DOHH2 (cell line): ENCODE measurements around the gene TBC1D22A.

Experiments
- H3F3A ChIP-seq: fragments of 200-600 bp; sonication (generic), shearing (Covaris generic); 2 replicates; pipeline ENCODE4 v1.6.0; 2016; ENCODE audit warnings: antibody characterized with exemption, mild to moderate bottlenecking; ENCODE audit not compliant: control insufficient read depth, insufficient read depth
- H3K27ac ChIP-seq: fragments of 200-600 bp; sonication (generic); 2 replicates; pipeline ENCODE4 v1.5.1; 2014; ENCODE audit warnings: low read depth, mild to moderate bottlenecking, low read length, moderate library complexity
- H3K27me3 ChIP-seq: fragments of 200-600 bp; sonication (generic); 2 replicates; pipeline ENCODE4 v1.6.1; 2014; ENCODE audit warnings: mild to moderate bottlenecking, low read length, mixed read lengths; ENCODE audit not compliant: control insufficient read depth
- H3K36me3 ChIP-seq: fragments of 200-600 bp; sonication (generic); 2 replicates; pipeline ENCODE4 v1.6.1; 2014; ENCODE audit warnings: mild to moderate bottlenecking, low read length, moderate library complexity, mixed read lengths; ENCODE audit not compliant: control insufficient read depth
- H3K4me1 ChIP-seq: fragments of 200-600 bp; sonication (generic); 2 replicates; pipeline ENCODE4 v1.6.1; 2014; ENCODE audit warnings: mild to moderate bottlenecking, low read length, mixed read lengths; ENCODE audit not compliant: control insufficient read depth
- H3K4me2 ChIP-seq: fragments of 200-600 bp; sonication (generic); 2 replicates; pipeline ENCODE4 v1.6.0; 2014; ENCODE audit warnings: mild to moderate bottlenecking, low read length, moderate library complexity
- H3K4me3 ChIP-seq: fragments of 200-600 bp; sonication (generic); 2 replicates; pipeline ENCODE4 v1.5.1; 2014; ENCODE audit warnings: mild to moderate bottlenecking, low read length, mixed read lengths
- H3K79me2 ChIP-seq: fragments of 200-600 bp; sonication (generic); 2 replicates; pipeline ENCODE4 v1.6.1; 2014; ENCODE audit warnings: mild to moderate bottlenecking, low read length, mixed read lengths; ENCODE audit not compliant: control insufficient read depth
- H3K9me2 ChIP-seq: fragments of 200-600 bp; sonication (generic); replicated peaks from 2 replicates; pipeline ENCODE4 v1.6.1; 2014; ENCODE audit warnings: mild to moderate bottlenecking, low read length, mixed read lengths; ENCODE audit not compliant: control insufficient read depth
- H3K9me3 ChIP-seq: fragments of 200-600 bp; sonication (generic); 2 replicates; pipeline ENCODE4 v1.6.1; 2014; ENCODE audit warnings: antibody characterized with exemption, low read length, mixed read lengths; ENCODE audit not compliant: control insufficient read depth, insufficient read depth
- H4K20me1 ChIP-seq: fragments of 200-600 bp; sonication (generic); 2 replicates; pipeline ENCODE4 v1.6.0; 2014; ENCODE audit warnings: low read depth, mild to moderate bottlenecking, antibody characterized with exemption, low read length, moderate library complexity; ENCODE audit not compliant: control insufficient read depth, insufficient read depth
- EZH2phosphoT487 ChIP-seq: fragments of 200-600 bp; sonication (generic); IDR thresholded peaks from 2 replicates; pipeline ENCODE4 v1.6.1; 2017; ENCODE audit warnings: borderline replicate concordance, mild to moderate bottlenecking, antibody characterized with exemption, low read length, moderate library complexity, mixed read lengths
- TF ChIP-seq, protein P1 (sequence below): fragments of 200-600 bp; sonication (generic); IDR thresholded peaks from one replicate; pipeline ENCODE4 v1.5.1; 2014; ENCODE audit warnings: antibody characterized with exemption, mild to moderate bottlenecking, low read depth, low read length; ENCODE audit not compliant: poor library complexity, severe bottlenecking

TBC1D22A gene

DNA sequence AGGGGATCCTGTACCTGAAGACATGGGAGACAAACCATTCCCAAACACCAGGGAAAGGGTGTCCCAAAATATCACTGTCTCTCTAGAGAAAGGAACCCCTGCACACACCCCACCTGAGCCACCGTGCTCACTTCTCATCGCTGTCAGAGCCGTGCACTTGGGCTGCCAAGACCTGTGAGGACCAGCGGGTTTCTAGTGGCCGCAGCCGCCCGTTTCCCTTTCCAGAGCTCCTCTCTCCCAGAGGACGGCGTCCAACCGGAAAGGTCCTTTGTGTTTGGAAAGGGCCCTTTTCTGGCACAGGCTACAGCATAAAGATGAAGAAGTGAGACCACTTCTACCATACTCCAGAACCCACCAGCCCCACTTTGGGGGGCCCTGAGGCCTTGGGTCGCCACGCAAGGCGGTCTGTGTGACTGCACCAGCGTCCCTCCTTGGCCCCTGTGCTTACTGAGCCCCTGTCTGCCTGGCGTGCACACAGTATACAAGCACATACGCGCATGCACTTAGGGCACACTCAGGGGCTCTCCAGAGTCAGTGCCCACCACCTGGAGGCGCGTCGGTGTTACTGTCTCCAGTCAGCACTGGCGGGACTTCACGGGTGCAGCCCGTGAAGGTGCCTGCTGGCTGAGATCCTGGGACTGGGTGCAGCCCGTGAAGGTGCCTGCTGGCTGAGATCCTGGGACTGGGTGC lies 381.8 kb downstream of the TBC1D22A start:
- no peaks in the 10 kb centered on the region for H3K36me3 ChIP-seq
- no peaks in the 10 kb centered on the region for H3K79me2 ChIP-seq

DNA sequence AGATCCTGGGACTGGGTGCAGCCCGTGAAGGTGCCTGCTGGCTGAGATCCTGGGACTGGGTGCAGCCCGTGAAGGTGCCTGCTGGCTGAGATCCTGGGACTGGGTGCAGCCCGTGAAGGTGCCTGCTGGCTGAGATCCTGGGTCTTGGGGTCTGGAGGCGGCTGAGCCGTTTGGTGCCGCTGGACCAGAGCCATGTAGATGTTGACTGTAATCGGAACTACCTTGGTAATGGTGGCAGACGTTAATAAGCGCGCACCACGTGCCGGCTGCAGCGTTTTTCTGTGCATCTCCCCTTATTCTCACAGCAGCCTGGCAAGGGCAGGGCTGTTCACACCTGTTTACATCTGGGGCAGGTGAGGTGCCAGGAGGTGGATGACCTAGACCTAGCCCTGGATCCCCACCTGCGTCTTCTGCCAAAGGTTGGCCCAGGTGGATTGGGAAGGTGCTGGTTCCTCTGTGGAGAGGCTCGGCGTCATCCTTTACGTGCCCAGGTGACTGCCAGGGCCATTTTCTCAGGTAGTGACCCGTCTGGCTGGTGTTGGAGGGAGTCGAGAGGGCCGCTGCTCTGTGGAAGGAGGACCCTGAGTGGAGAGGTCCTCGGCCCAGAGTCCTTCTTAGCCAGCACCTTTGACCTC lies 382.5 kb downstream of the TBC1D22A start:
- Histone ChIP-seq H4K20me1 (no peaks in the 10 kb centered on the region), H3K9me2 (no peaks in the 10 kb centered on the region), H3K4me1 (no peaks in the 10 kb centered on the region), H3K36me3 (no peaks in the 10 kb centered on the region), H3K27ac (no peak overlapping the region), H3F3A (no peaks in the 10 kb centered on the region), H3K79me2 (no peaks in the 10 kb centered on the region), H3K4me3 (no peak overlapping the region), H3K27me3 (no peaks in the 10 kb centered on the region), H3K9me3 (no peaks in the 10 kb centered on the region), H3K4me2 (no peak overlapping the region)
- TF ChIP-seq, protein P1, sequence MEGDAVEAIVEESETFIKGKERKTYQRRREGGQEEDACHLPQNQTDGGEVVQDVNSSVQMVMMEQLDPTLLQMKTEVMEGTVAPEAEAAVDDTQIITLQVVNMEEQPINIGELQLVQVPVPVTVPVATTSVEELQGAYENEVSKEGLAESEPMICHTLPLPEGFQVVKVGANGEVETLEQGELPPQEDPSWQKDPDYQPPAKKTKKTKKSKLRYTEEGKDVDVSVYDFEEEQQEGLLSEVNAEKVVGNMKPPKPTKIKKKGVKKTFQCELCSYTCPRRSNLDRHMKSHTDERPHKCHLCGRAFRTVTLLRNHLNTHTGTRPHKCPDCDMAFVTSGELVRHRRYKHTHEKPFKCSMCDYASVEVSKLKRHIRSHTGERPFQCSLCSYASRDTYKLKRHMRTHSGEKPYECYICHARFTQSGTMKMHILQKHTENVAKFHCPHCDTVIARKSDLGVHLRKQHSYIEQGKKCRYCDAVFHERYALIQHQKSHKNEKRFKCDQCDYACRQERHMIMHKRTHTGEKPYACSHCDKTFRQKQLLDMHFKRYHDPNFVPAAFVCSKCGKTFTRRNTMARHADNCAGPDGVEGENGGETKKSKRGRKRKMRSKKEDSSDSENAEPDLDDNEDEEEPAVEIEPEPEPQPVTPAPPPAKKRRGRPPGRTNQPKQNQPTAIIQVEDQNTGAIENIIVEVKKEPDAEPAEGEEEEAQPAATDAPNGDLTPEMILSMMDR: no peak
- TF ChIP-seq EZH2phosphoT487: no peak

More for the DNA sequence above, 381.8 kb downstream of the TBC1D22A start:
- no peaks in the 10 kb centered on the region for H3K9me3 ChIP-seq
- H3K4me3 ChIP-seq: no peak overlapping the region
- no peaks in the 10 kb centered on the region for H3K9me2 ChIP-seq
- no peaks in the 10 kb centered on the region for H3K27me3 ChIP-seq
- H3K4me1 ChIP-seq: no peaks in the 10 kb centered on the region
- no peak overlapping the region for H3K27ac ChIP-seq
- TF ChIP-seq EZH2phosphoT487: no peak
- TF ChIP-seq, protein P1: no peak
- H3K4me2 ChIP-seq: no peak overlapping the region
- no peaks in the 10 kb centered on the region for H3F3A ChIP-seq
- no peaks in the 10 kb centered on the region for H4K20me1 ChIP-seq

DNA sequence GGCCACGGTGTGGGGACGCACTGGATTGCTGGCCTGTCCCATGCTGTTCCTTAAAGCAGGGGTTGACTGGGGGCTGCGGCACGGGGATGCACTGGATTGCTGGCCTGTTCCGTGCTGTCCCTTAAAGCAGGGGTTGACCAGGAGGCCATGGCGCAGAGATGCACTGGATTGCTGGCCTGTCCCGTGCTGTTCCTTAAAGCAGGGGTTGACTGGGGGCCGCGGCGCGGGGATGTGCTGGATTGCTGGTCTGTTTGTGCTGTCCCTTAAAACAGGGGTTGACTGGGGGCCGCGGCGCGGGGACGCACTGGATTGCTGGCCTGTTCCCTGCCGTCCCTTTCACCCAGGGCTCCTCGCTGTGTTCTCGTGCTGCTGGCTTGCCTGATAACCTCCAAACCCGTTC lies 383.4 kb downstream of the TBC1D22A start:
- H3K4me1 ChIP-seq: no peaks in the 10 kb centered on the region
- no peaks in the 10 kb centered on the region for H3K79me2 ChIP-seq
- no peak overlapping the region for H3K4me3 ChIP-seq
- no peaks in the 10 kb centered on the region for H3K27me3 ChIP-seq
- no peak overlapping the region for H3K4me2 ChIP-seq
- H3K9me3 ChIP-seq: no peaks in the 10 kb centered on the region
- TF ChIP-seq EZH2phosphoT487: no peak
- TF ChIP-seq, protein P1: no peak
- no peaks in the 10 kb centered on the region for H3K9me2 ChIP-seq
- H3K27ac ChIP-seq: no peak overlapping the region
- H4K20me1 ChIP-seq: no peaks in the 10 kb centered on the region
- H3K36me3 ChIP-seq: no peaks in the 10 kb centered on the region
- H3F3A ChIP-seq: no peaks in the 10 kb centered on the region
